GM18505 (cell line): ENCODE measurements around the gene PEAK3.

Source experiments
- ATAC-seq: cut with Tn5 transposase; IDR thresholded peaks from one replicate; pipeline ENCODE4 v1.9.1; 2021; ENCODE audit not compliant: unreplicated experiment
- POLR2A ChIP-seq: IDR thresholded peaks from 4 replicates; pipeline ENCODE4 v1.6.1; 2011; ENCODE audit warnings: borderline replicate concordance; ENCODE audit not compliant: insufficient read depth, insufficient read length; ENCODE audit errors: extremely low read depth

PEAK3 gene

DNA sequence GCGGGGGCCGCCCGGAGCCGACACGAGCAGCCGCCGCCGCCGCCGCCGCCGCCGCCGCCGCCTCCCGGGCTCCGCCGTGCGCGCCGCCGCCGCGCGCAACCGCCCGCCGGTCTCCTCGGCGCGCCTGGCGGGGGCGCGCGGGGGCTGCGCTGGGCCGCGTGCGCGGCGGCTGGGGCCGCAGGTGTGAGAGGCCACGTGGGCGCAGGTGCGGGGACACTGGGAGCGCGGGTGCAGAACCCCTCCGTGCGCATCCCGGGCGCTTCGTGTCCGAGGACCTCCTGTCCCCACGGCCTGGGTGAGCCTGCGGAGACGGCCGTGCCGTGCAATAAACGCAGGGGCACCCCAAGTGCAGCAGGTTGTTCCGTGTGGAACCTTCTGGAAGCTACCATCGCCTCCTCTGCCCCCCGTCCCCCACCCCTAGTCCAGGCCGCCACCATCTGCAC, 26.2 kb upstream of the PEAK3 start, which contains the start of gene LINGO3:
Gene LINGO3, minus strand, starts transcription at position 41 of the 443 bp plus-strand sequence. CDS start 16,378 bp downstream, outside the sequence.
- no peak for ATAC-seq
- TF ChIP-seq POLR2A = no peak

DNA sequence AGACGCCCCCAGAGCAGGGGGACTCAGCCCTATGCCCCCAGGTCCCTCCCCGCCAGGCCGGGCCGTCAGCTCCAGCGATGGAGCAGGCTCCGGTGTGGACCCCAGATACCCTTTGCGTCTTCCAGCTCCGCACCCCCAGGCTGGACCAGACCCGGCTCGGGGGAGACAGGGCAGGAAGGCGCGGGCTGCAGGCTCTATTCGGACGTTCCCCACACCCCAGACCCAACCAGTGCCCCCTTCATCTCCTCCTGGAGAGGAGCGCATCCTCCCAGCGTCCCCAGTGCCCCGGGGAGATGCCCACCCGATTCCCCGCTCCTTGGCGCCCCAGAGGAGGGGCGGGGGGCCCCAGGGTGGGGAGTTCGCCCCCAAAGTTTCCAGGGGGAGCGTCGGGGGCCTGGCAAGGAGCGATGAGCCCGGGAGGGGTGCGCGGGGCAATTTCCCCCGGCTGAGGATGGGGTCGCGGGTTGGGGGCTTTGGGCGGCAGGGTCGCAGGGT, 25.6 kb upstream of the PEAK3 start:
- TF ChIP-seq POLR2A = no peak
- ATAC-seq = no peak

DNA sequence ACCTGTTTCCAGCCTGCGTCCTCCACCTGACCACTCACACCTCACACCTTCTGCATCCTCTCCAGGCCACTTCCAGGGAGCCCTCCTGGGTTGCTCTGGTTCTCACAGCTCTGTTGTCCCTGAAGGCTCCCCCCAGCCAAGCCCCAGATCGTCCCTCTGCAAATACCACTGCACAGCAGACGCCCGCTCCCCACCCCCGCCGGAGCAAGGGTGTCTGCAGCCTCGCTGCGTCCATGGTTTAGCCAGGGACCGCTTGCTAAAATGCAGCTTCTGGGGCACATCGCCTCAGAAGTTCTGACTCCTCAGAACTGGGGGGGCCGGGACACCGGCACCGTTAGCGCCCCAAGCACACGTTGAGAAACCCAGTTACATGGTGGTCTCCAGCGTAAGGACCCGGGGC, 25.0 kb upstream of the PEAK3 start:
- TF ChIP-seq POLR2A = no peak
- no peak for ATAC-seq

DNA sequence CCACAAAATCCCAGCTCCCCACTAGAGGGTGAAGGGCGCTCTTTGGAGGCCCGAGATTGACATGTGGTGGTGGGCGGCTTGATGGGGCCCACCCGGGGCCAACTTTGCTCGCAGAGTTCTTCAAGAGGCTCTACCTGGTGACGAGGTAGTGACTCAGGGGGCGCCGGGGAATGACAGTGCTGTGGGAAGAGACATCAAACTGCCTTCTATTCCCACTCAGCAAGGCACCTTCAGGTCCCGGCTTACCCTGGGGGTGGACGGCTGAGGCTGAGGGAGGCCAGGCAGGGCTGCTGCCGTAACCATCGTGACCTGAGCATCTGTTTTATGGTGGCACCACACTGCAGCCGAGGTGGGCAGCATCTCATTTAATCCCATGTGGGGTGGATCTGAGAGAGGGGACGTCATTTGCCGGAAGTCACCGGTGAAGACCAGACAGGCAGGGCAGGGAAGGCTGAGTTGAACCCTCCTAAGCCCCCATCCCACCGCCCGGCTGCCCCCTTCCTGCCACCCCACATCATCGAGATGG, 24.4 kb upstream of the PEAK3 start:
- ATAC-seq = no peak
- no peak for TF ChIP-seq POLR2A

DNA sequence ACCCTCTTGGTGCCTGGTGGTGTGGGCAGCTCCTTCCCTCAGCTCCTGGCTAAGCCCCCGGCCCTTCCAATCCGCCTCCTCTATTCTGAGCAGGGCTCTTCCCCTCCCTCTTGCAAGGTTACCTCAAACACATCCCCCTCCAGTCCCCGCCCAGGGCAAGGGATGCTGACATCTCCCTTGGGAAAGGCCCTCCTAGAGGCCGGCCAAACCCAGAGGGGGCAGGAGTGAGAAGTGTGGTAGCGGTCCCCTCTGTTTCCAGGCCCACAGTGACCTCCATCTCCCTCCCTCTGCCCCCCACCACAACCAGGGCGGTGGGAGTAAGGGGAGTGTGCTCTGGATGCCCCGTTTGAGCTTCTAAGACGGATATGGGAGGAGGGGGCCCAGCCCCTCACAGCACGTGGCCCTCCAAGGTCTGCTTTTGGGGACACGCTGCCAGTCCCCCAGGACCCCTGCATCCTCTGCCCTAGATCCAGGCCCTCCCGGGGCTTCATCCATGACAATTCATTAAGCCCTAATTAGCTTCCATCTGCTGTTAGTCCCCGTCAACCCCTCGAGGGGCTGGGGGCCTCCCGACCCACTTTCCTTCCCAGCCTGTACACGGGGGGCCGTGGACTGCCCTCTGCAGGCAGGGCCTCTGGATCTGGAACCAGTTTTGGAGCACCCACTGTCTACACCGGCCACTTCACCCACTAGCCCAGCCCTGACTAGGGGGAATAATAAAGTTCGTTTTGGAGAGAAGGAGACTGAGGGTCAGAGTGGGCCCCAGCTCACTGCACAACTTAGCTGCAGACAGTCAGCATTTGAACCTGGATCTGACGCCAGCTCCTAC, 23.7 kb upstream of the PEAK3 start:
- no peak for ATAC-seq
- no peak for TF ChIP-seq POLR2A

DNA sequence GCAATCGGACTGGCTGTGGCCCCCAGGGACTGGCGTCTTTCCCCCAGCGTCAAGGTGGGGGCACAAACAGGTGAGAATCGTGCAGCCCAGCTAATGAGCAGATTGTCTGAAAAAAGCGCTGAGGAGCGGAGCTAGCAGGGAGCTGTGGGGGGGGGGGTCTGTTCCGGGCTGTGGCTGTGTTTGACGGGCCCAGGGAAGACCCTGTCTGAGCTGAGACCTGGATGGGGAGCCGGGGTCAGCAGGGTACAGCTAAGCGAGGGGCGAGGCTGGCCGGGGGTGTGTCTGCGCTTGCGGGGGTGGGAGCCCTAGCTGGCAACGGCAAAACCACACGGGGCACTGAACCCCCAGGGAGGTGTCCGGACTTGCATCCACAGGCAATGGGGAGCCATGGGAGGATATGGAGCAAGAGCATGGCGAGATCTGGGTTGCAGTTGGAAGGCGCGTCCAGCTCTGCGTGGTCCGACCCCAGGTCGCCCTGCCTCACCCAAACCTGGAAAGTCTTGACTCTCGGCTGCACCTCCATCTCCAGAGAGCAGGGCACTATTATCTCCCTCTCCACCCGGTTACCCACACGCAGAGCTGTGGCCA, 21.3 kb upstream of the PEAK3 start:
- ATAC-seq = no peak
- no peak for TF ChIP-seq POLR2A

DNA sequence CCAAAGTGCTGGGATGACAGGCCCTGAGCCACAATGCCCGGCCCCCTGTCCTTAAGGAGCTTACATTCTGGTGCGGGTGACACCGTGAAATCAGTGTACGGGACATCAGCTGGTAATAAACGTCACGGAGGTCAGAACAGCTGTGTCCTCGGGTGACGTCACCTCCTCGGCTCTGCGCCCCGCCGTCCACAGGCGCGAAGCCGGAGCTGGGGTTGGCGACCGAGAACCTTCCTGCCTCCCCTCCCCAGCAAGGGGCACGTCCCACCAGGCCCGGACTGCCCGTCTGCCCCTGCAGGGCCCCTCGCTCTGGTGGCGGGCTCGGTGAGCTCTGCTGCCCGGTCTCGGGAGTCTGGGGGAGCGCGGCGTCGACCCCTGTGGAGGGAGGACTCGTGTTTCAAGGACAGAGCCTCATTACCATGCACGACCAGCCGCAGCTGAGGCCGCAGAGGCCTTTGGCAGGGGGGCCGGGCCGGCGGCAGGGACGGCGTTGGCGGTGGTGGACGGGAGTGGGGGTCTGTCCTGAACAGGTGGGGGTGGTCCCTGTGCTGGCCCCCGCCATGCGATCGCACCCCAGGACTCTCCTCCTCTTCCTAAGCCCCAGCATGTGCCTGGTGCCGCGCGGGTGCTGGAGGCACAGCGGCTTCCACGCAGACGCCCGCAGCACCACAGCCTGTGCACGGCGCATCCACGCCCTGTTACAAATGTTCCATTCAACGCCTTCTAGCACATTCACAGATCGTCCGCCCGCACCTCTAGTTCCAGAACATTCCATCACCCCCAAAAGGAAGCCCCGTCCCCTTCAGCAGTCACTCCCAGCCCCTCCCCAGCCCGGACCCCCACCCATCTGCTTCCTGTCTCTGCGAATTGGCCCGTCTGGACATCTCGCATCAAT, 20.6 kb upstream of the PEAK3 start:
- no peak for TF ChIP-seq POLR2A
- ATAC-seq = no peak

DNA sequence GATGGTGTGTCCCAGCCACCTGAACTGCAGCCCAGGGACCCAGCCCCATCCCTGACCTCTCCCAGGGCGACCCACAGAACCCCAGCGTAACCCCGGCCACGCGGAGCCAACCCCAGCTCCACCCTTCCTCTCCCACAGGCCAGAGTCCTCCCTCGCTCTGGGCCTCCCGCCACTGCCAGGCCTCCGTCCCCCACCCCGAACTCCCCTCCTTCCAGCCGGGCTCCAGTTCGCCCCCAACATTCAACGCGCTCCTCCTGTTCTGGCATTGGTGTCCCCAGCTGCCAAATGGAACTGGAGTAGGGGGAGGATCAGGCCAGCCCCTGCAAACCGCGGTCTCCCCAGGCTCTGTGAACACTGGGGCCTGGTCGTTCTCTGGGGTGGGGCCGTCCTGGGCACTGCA, 18.6 kb upstream of the PEAK3 start:
- TF ChIP-seq POLR2A = no peak
- no peak for ATAC-seq

DNA sequence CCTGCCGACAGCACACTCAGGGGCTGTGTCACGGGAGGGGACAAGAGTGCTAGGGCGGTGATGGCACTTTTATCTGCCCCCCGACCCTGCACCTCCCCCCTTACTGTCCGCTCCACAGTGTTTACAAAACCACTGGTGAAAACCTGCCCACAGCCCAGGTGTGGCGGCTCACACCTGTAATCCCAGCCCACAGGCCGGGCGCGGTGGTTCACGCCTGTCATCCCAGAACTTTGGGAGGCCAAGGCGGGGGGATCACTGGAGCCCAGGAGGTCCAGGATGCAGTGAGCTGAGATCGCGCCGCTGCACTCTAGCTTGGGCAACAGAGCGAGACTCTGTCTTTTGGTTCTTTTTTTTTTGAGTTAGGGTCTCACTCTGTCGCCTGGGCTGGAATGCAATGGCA, 14.2 kb upstream of the PEAK3 start:
- no peak for ATAC-seq
- no peak for TF ChIP-seq POLR2A

DNA sequence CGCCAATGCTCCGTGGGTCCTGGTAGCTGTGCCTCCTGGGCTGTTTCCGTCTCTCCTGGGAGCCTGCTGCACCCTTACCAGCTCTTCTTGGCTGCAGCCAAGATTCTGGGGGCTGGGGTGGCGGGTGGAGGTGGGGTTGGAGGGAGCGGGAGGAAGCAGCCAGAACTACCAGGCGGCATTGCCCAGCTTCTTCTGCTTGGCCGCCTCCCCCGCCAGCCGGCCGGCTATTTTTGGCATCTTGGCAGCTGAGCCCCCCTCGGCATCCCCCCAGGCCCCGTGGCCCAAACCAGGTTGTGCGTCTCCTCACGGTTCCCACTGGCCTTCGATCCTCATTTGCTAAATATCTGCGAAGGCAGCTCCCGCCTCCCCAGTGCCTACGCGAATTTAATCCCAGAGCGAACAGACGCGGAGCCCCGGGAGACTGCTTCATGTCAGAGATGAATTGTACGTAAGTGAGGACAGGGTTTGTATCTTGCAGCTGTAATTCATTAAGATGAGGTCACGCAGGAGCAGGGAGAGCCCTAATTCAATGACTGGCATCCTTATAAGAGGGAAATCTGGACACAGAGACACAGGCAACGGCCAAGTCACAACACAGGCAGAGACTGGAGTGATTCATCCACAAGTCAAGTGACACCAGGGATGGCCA, 12.8 kb upstream of the PEAK3 start:
- TF ChIP-seq POLR2A = no peak
- no peak for ATAC-seq

DNA sequence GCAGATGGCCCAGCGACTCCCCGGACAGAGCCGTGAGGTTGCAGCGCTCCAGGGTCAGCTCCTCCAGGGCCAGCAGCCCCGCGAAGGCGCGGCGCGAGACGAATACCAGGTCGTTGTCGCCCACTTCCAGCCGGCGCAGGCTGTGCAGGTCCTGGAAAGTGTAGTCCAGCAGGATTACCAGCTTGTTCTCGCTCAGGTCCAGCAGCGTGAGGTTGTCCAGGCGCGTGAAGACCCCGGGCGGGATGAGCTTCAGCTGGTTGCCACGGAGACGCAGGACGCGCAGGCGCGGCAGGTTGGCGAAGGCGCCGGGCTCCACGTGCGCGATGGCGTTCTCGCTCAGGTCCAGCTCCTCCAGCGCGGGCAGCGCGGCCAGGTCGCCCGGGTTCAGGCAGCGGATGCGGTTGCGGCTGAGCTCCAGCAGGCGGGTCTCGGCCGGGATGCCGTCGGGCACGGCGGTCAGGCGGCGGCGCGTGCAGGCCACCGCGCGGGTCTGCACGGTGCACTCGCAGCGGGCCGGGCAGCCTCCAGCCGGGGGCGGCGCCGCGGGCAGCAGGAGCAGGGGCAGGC, 9.3 kb upstream of the PEAK3 start:
- ATAC-seq = no peak
- no peak for TF ChIP-seq POLR2A
